SH-SY5Y (cell line): ENCODE measurements around the gene TPH2.

ENCODE experiments used
- GATA2 ChIP-seq: IDR thresholded peaks from 2 replicates; pipeline ENCODE4 v1.6.1; 2011; ENCODE audit warnings: mild to moderate bottlenecking, low read depth, low read length
- GATA3 ChIP-seq: IDR thresholded peaks from 2 replicates; pipeline ENCODE4 v1.6.1; 2011; ENCODE audit warnings: low read depth, mild to moderate bottlenecking, low read length, moderate library complexity

TPH2 gene

GRCh38 chr12:72033991-72034390 lies 95.3 kb downstream of the TPH2 start:
- TF ChIP-seq GATA2 (no peak), GATA3 (no peak)

- no peak for TF ChIP-seq GATA3
- no peak for TF ChIP-seq GATA2
Observed at GRCh38 chr12:72035625-72036024, 97.0 kb downstream of the TPH2 start.

- TF ChIP-seq GATA3 (no peak), GATA2 (peak; percentile 54)
Observed at GRCh38 chr12:72036393-72036792, 97.7 kb downstream of the TPH2 start.

GRCh38 chr12:72037006-72037795 lies 98.6 kb downstream of the TPH2 start:
- TF ChIP-seq GATA3, result no peak
- TF ChIP-seq GATA2, result no peak

GRCh38 chr12:72041811-72042210 lies 103.2 kb downstream of the TPH2 start:
- TF ChIP-seq GATA2, result no peak
- TF ChIP-seq GATA3, result no peak

- TF ChIP-seq GATA2 (no peak), GATA3 (no peak)
Observed at GRCh38 chr12:72053604-72054003, 115.0 kb downstream of the TPH2 start.

- TF ChIP-seq GATA3 (no peak), GATA2 (no peak)
Observed at GRCh38 chr12:72054511-72054910, 115.9 kb downstream of the TPH2 start.

GRCh38 chr12:72057330-72057914 lies 118.8 kb downstream of the TPH2 start:
- no peak for TF ChIP-seq GATA3
- no peak for TF ChIP-seq GATA2

- TF ChIP-seq GATA3 (no peak), GATA2 (no peak)
Observed at GRCh38 chr12:72063073-72063472, 124.4 kb downstream of the TPH2 start.

- TF ChIP-seq GATA3 (no peak), GATA2 (no peak)
Observed at GRCh38 chr12:72071030-72071429, 132.4 kb downstream of the TPH2 start.

- TF ChIP-seq GATA2 (no peak), GATA3 (no peak)
Observed at GRCh38 chr12:72072592-72073212, 134.1 kb downstream of the TPH2 start.

- TF ChIP-seq GATA3 (no peak), GATA2 (no peak)
Observed at GRCh38 chr12:72074065-72074464, 135.4 kb downstream of the TPH2 start.

GRCh38 chr12:72074956-72075355 lies 136.3 kb downstream of the TPH2 start:
- TF ChIP-seq GATA2 (no peak), GATA3 (no peak)

GRCh38 chr12:72075401-72075800 lies 136.8 kb downstream of the TPH2 start:
- TF ChIP-seq GATA2 (no peak), GATA3 (no peak)
